ENCODE data around the gene KIF6. TPM values are rescaled to one million over a fixed set of nuclear protein-coding genes. Genes with fewer than 3 reads are reported as not detected.

The KIF6 gene
- total RNA-seq, 1 experiment from 2014 or later: not detected

DNA sequence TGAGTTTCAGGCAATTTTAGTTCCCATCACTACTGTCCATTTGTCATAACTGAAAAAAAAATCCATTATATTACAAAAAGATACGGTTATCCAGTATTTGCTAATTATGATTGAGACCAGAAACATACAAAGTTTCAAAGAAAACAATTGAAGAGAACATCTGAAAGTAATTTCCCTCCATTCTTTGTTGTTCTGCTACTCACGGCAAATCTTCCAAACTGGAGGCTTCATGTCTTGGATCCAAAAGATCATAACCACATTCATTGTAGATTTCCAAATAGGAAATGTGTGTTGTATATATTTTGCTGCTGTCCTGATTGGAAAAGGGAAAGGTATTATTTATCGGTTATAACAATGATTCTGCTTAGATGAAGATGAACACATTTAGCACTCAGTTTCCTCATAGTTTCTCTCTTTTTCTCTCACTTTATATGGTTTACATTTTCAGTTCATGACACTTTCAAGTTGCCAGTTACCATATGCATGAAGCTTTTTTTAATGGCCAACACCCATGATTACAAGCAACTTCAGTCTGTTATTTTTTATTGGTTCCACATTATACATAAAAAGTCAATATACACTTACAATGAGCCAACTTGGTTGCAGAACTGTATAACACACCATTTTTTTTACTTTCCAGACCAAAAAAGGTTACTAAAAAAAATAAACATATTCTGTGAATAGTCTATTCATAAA lies 90.4 kb downstream of the KIF6 start:
- intact Hi-C loops (cut with micrococcal nuclease): no loop called here
- Histone ChIP-seq H3K79me2 (ENCODE audit: insufficient read depth, low read length) (no peaks in the 10 kb centered on the region), H3K4me2 (ENCODE audit: low read length) (no peak overlapping the region), H3K9me2 (ENCODE audit: insufficient read depth) (no peaks in the 10 kb centered on the region), H3K27ac (ENCODE audit: low read depth, low read length) (no peak overlapping the region), H3K4me3 (replicated peaks in 1 of 2; ENCODE audit: low read depth in 1 of 2, low read length in 2 of 2) (no peak overlapping the region), H3K36me3 (ENCODE audit: control insufficient read depth in 1 of 2, insufficient read depth in 2 of 2, low read length in 2 of 2) (no peaks in the 10 kb centered on the region), H3K4me1 (ENCODE audit: control insufficient read depth in 1 of 2, insufficient read depth in 2 of 2, low read length in 2 of 2) (no peaks in the 10 kb centered on the region), H2AFZ (ENCODE audit: low read depth, low read length, poor library complexity, severe bottlenecking) (no peak overlapping the region), H3K9me3 (ENCODE audit: control insufficient read depth in 1 of 2, insufficient read depth in 1 of 2, low read depth in 1 of 2, low read length in 2 of 2) (no peaks in the 10 kb centered on the region), H3K27me3 (ENCODE audit: insufficient read depth, low read length) (peaks cover 18% of the 10 kb centered on the region), H4K20me1 (ENCODE audit: insufficient read depth) (no peaks in the 10 kb centered on the region), H3K9ac (ENCODE audit: low read length) (no peak overlapping the region)
- TF ChIP-seq EGR1 (IDR thresholded peaks at IDR 0.05; ENCODE audit: low read depth) (no peak), CEBPB (IDR thresholded peaks at IDR 0.05; ENCODE audit: low read depth) (no peak), CBX3 (IDR thresholded peaks at IDR 0.05; ENCODE audit: low read depth) (no peak), SP1 (IDR thresholded peaks at IDR 0.05; ENCODE audit: low read depth) (no peak), POLR2AphosphoS5 (IDR thresholded peaks at IDR 0.05; ENCODE audit: low read depth, low read length) (no peak), ELF1 (IDR thresholded peaks at IDR 0.05; ENCODE audit: borderline replicate concordance, low read depth) (no peak), YY1 (IDR thresholded peaks at IDR 0.05; ENCODE audit: extremely low read depth, insufficient replicate concordance, low read depth, low read length) (no peak), FOSL1 (IDR thresholded peaks at IDR 0.05; ENCODE audit: low read depth) (no peak), RAD21 (IDR thresholded peaks at IDR 0.05; ENCODE audit: low read depth) (no peak), TCF7L2 (IDR thresholded peaks at IDR 0.05; ENCODE audit: borderline replicate concordance, extremely low read depth, insufficient read depth, insufficient read length) (no peak), SIN3A (IDR thresholded peaks at IDR 0.05; ENCODE audit: low read depth) (no peak), EZH2phosphoT487 (IDR thresholded peaks at IDR 0.05; ENCODE audit: borderline replicate concordance) (no peak), EZH2 (IDR thresholded peaks at IDR 0.05) (no peak), SRF (IDR thresholded peaks at IDR 0.05; ENCODE audit: low read depth) (no peak)
- TF ChIP-seq, protein P1, sequence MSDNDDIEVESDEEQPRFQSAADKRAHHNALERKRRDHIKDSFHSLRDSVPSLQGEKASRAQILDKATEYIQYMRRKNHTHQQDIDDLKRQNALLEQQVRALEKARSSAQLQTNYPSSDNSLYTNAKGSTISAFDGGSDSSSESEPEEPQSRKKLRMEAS (IDR thresholded peaks at IDR 0.05): no peak
- TF ChIP-seq, protein P2, sequence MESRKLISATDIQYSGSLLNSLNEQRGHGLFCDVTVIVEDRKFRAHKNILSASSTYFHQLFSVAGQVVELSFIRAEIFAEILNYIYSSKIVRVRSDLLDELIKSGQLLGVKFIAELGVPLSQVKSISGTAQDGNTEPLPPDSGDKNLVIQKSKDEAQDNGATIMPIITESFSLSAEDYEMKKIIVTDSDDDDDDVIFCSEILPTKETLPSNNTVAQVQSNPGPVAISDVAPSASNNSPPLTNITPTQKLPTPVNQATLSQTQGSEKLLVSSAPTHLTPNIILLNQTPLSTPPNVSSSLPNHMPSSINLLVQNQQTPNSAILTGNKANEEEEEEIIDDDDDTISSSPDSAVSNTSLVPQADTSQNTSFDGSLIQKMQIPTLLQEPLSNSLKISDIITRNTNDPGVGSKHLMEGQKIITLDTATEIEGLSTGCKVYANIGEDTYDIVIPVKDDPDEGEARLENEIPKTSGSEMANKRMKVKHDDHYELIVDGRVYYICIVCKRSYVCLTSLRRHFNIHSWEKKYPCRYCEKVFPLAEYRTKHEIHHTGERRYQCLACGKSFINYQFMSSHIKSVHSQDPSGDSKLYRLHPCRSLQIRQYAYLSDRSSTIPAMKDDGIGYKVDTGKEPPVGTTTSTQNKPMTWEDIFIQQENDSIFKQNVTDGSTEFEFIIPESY (IDR thresholded peaks at IDR 0.05; ENCODE audit: extremely low read depth, insufficient replicate concordance, low read length): no peak
- TF ChIP-seq, protein P3, sequence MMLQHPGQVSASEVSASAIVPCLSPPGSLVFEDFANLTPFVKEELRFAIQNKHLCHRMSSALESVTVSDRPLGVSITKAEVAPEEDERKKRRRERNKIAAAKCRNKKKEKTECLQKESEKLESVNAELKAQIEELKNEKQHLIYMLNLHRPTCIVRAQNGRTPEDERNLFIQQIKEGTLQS (IDR thresholded peaks at IDR 0.05): no peak
- ATAC-seq (no peak), DNase-seq (ENCODE audit: low read depth, low spot score) (no peak)
- no TSS peak for BruUV-seq (replicated peaks)
- CTCF ChIA-PET: no interaction called here
- POLR2A ChIA-PET: no interaction called here
- RAD21 ChIA-PET (ENCODE audit: low non-redundant PET in 1 of 2, low total read pairs in 2 of 2, uncharacterized antibody in 2 of 2, unreplicated experiment in 2 of 2): no interaction called here
